NCI-H187 treated with DMSO at 0.1 percent for 48 hours (cell line): Measurements from ENCODE around the gene UBLCP1.
"Not testable (repeated sequence)": the region's sequence is repeated elsewhere in the genome, so short reads cannot be mapped to it uniquely, and the experiment has no call there.

Experiments used
- DNase-seq: peaks from one replicate; lab custom pipeline; 2025; lab: John Stamatoyannopoulos, UW

Gene UBLCP1, protein sequence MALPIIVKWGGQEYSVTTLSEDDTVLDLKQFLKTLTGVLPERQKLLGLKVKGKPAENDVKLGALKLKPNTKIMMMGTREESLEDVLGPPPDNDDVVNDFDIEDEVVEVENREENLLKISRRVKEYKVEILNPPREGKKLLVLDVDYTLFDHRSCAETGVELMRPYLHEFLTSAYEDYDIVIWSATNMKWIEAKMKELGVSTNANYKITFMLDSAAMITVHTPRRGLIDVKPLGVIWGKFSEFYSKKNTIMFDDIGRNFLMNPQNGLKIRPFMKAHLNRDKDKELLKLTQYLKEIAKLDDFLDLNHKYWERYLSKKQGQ

DNA sequence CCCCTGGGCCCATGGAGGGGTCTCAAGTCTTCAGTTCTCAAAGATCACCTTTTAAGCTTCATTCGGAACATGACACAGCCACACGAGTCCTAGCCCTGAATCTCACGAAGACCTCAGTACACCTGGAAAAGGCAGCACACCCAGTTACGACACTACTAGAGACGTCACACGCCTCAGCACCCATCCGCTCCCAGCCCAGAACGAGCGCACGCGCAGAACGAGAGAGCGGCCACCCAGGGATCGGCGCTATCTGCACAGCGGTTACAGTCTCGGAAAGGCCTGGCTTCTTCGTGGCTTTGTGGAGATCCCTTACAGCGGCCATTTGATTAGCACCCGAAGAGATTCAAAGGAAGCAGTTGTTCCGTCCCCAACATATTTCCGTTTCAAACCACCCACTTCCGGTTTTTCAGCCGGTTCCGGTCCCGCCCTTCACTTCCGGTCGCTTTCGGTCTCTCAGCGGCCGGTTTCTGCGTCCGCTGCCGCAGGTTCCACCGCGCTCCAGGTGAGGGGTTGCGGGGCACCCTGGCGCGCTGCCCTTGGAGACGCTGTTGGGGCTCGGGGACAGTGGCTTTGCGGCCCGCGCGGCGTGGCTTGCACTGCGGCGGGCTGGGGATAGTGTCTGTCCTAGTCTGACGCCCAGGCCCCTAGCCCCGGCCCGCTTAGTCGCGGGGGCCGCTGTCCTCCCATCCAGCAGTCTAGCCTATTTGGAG lies at the start of gene UBLCP1:
TSS of gene UBLCP1 (plus strand) at position 432 of the 710 bp plus-strand sequence. CDS start 5,626 bp downstream, outside the sequence.
- peak; percentile 76 for DNase-seq

DNA sequence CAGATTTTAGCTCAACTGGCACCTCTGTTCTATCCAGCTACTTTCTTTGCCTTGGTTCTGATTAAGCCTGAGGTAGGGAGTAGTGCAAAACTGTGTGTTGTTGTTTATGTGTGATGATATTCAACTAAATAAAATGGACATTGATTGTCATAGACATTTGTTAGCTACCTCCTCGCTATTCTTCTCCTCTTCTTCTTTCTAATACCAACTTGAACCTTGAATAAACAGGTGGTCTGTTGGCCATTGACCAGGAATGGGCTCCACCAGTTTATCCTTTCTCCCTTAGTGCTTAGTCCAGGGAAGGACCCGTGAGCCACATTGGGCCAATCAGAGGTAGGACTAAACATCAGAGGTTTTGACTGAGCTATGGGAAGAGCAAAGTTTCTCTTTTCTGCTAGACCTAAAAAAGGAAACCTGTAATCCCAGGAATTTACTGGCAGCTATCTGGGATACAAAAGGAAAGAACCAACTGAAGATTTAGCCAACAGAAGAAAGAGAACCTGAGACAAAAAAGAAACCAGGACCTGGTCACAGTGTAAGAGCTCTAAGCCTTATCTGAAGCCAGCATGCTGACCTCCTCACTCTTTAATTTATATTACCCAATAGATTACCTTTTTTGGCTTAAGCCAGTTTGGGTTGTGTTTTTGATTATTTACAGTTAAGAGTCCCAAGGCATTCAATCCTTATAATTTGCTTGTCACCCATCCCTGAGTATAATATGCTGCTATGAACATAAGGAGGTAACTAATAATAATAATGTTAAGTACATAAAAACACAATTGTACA lies 48.4 kb upstream of the UBLCP1 start:
- DNase-seq, result no peak

GRCh38 chr5:159215886-159216285 lies 47.2 kb upstream of the UBLCP1 start:
- no peak for DNase-seq

DNA sequence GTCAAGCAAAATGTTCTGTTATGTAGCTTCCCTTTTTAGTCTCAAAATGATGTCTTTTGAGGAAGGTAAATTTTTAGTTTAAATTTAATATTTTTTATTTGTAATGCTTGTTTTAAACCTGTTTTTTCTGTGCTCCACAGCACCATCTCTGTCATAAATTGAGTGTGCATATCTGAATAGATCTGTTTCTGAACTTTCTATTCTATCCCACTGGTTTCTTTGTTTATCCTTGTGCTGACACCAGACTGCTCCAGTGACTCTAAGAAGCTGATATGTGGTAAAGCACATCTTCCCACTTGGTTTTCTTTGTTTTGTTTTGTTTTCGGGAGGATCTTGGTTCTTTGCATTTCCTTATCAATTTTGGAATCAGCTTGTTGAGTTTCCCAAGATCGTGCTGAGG lies 46.6 kb upstream of the UBLCP1 start:
- no peak for DNase-seq

DNA sequence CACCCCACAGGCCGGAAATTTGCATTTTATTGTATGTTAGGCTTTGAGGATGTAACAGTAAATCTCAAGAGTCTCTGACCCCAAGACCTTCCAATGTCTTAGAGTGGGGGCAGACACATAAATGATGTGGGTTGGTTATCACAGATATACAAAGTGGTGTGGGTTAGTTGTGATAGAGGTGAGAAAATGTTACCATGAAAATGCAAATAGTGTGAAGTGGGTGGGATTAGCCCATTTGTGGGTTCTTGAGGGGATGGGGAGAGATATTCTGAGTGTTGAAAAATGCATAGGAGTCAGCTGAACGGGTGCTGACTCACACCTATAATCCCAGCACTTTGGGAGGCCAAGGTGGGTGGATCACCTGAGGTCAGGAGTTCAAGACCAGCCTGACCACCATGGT lies 45.9 kb upstream of the UBLCP1 start:
- DNase-seq, result no peak

GRCh38 chr5:159218595-159219023 lies 44.5 kb upstream of the UBLCP1 start:
- DNase-seq, result no peak

DNA sequence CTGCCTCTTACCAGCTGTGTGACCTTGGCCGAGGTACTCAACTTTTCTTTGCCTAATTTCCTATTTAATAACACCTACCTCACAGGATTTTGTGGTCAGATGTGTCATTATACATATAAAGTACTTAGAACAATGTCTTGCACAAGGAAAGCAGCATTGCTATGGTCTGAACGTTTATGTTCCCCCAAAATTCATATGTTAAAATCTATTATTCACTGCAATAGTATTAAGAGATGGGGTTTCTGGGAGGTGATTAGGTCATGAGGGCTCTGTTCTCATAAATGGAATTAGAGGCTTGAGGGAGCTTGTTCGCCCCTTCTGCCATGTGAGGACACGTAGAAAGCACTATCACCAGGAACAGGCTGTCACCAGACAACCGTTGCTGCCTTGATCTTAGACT lies 42.9 kb upstream of the UBLCP1 start:
- no peak for DNase-seq

- DNase-seq, result no peak
Measured at GRCh38 chr5:159223469-159223868, 39.6 kb upstream of the UBLCP1 start.

DNA sequence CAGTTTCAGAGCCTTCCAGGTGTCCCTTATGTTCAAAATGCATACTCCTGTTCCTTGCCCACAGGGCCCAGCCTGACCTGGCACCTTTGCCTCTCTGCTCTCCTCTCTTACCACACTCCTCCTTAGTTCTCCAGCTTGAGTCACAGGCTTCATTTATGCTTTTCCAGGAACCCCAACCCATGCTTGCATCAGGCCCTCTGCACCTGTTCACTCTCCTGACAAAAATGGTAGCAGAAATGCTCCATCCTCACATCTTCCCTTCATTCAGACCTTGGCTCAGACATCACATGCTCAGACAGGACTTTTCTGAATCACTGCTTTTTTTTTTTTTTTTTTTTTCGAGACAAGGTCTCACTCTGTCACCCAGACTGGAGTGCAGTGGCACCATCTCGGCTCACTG lies 38.6 kb upstream of the UBLCP1 start:
- DNase-seq, result no peak

DNA sequence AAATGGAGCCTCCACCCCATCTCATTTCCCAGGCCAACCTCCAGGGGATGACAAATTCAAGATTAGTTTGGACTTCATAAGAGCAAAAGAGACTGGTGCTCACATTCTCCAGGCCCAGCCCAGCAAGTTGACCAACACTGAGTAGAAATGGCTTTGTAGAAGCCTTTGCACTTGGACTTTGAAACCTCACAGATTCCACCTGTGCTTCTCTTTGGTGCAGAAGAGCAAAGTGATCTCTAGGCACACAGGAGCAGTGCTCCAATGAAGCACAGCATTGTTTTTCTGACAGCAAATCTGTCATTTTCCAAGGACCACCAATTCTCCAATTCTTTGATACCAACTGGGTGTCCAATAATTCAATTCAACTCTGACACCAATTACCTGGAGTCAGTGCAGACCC lies 36.6 kb upstream of the UBLCP1 start:
- no peak for DNase-seq

DNA sequence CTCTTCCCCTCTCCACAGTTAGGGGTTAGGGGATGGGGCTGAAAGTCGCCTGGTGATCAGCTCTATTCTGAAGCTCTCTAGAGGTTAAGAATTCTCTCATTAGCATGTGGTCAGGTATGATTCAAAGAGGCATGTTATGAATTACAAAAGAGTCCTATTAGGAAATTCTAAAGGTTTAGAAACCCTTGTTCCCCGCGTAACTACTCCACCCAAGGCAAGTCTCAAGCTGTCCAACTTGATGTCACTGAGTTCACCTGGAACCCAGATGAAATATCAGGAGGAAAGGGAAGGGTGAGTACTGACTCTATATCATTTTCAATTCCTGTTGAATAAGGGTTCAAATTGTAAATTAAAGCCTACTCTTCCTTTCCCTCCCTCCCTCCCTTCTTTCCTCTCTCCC lies 35.6 kb upstream of the UBLCP1 start:
- DNase-seq, result no peak

DNA sequence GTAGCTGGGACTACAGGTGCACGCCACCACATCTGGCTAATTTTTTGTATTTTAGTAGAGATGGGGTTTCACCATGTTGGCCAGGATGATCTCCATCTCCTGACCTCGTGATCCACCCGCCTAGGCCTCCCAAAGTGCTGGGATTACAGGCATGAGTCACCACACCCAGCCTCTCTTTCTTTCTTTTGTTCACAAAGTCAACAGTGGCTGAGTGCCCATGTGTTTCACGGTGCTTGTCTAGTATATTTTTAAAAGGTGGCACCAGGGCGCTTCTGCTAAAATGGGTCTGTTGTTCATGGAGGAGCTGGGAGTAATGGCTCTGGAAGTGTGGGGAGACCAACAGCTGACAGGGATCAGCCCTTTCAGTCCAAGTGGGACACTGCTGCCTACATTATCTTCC lies 35.0 kb upstream of the UBLCP1 start:
- DNase-seq, result not testable (repeated sequence)

DNA sequence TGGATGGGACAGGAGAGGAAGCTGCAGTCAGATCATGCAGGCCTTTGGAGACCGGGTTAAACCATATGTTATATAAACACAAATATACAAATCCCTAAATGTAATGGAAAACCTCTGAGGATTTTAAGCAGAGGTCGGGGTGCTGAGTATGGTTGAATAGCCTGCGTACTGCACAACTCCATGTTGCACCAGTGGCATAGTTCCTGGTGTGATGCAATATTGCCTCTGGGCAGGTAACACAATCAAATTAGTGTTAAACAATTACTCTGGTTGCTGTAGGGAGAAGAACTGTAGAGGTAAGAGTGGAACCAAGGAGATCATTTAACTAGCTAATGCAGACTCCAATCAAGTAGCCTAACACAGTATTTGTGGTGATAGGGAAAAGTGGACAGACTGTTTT lies 32.4 kb upstream of the UBLCP1 start:
- DNase-seq, result no peak

GRCh38 chr5:159231167-159231566 lies 31.9 kb upstream of the UBLCP1 start:
- no peak for DNase-seq

GRCh38 chr5:159235871-159236520 lies 27.1 kb upstream of the UBLCP1 start:
- not testable (repeated sequence) for DNase-seq

GRCh38 chr5:159240301-159240870 lies 22.7 kb upstream of the UBLCP1 start:
- no peak for DNase-seq

DNA sequence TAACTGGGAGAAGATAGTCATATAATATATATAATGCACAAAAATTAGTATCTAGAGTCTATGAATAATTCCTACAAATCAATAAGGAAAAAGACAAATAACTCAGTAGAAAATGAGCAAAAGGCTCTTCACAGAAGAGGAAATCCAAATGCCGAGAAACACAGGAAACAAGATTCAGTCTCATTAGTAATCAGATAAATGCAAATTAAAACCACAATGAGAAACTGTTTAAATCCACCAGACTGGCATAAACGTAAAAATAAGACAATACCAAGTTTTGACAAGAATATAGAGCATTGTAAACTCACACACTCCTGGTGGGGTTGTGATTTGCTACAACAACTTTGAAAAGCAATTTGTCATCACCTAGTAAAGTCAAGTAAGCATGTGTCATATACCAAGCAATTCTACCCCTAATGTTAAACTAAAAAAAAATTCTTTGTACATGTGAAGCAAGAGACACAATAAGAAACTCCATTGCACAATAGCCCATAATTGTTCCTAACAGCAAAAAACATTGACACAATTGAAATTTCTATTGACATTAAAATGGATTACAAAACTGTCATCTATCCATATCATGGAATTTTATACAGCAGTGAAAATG lies 21.0 kb upstream of the UBLCP1 start:
- no peak for DNase-seq

- no peak for DNase-seq
Measured at GRCh38 chr5:159242656-159243055, 20.4 kb upstream of the UBLCP1 start.

DNA sequence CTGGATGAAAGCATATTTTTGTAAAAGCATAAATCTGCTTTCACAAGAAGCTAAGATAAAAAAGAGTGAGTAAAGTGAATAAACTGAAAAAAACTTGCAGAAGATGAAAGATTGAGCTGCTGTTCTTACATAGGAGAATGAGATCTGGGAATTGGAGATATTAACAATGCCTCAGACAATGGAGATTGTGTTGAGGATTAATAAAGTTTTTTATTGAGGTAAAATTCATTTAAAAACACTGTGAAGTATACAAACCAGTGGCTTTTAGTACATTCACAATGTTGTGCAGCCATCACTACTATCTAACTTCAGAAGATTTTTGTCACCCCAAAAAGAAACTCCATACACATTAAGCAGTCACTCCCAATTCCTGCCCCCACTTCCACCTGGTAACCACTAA lies 19.7 kb upstream of the UBLCP1 start:
- DNase-seq, result no peak

DNA sequence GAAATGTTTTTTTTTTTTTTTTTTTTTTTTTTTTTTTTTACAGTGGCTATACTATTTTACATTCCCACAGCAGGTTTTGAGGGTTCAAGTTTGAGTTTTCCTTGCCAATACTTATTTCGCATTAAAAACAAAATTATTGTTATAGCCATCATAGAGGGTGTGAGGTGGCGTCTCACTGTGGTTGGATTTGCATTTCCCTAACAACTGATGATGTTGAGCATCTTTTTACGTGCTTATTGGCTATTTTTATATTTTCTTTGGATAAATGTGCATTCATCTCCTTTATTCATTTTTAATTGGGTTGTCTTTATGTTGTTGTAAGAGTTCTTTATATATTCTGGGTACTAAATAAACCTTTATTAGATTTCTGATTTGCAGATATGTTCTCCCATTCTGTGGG lies 18.9 kb upstream of the UBLCP1 start:
- DNase-seq, result no peak

GRCh38 chr5:159244890-159245289 lies 18.2 kb upstream of the UBLCP1 start:
- DNase-seq, result no peak

- no peak for DNase-seq
Measured at GRCh38 chr5:159249158-159249557, 13.9 kb upstream of the UBLCP1 start.
